Left ventricle myocardium inferior (tissue), 1 donor: ENCODE data around the gene PTPRCAP. TPM values are rescaled to one million over a fixed set of nuclear protein-coding genes. Genes with fewer than 3 reads are reported as not detected.
"Not testable (repeated sequence)": the region's sequence is repeated elsewhere in the genome, so short reads cannot be mapped to it uniquely, and the experiment has no call there.

Experiments used
- DNase-seq: peaks from one replicate; pipeline ENCODE4 v3.0.0-alpha.2; 2020
- H3K27ac ChIP-seq: fragments of 200-600 bp; replicated peaks from 2 replicates; pipeline ENCODE4 v1.8.0; 2021
- H3K27me3 ChIP-seq: fragments of 200-600 bp; 2 replicates; pipeline ENCODE4 v1.8.0; 2021; ENCODE audit warnings: low read depth
- H3K36me3 ChIP-seq: fragments of 200-600 bp; 2 replicates; pipeline ENCODE4 v1.8.0; 2021
- H3K4me1 ChIP-seq: fragments of 200-600 bp; 2 replicates; pipeline ENCODE4 v1.8.0; 2021
- H3K4me3 ChIP-seq: fragments of 200-600 bp; 2 replicates; pipeline ENCODE4 v1.8.0; 2021; ENCODE audit warnings: mild to moderate bottlenecking, moderate library complexity
- H3K9me3 ChIP-seq: fragments of 200-600 bp; replicated peaks from 2 replicates; pipeline ENCODE4 v1.8.0; 2021
- CTCF ChIP-seq: fragments of 200-600 bp; IDR thresholded peaks from 2 replicates; pipeline ENCODE4 v1.8.0; 2021; ENCODE audit warnings: antibody characterized with exemption, mild to moderate bottlenecking, borderline replicate concordance
- intact Hi-C: fragments of 100-400 bp; cut with micrococcal nuclease; formaldehyde crosslinking; loops from one replicate; pipeline ENCODE4 v1.11.0; 2022
- total RNA-seq: library from RNA; stranded (reverse); fragmentation: NEBNext Ultra II Directional; extraction: Animal tissue kit (Norgen Biotek cat#: 25700); gene quantifications from one replicate; pipeline ENCODE4 v1.2.1, GENCODE V29; 2021
- donor health status: DM: no; HTN: yes; CAD: no; lungs with severe emphysema.

Gene PTPRCAP
- total RNA-seq, 1 donor from 2014 or later: 0.60 TPM

- intact Hi-C loops: no loop called here
- TF ChIP-seq CTCF: peak; percentile 51
- DNase-seq: peak; percentile 96
- H3K27ac ChIP-seq: peak within 1 kb of the TSS; percentile 85
- H3K36me3 ChIP-seq: peaks cover 11% of the 10 kb centered on the region
- H3K27me3 ChIP-seq: peaks cover 4% of the 10 kb centered on the region
- H3K4me3 ChIP-seq: peak within 1 kb of the TSS; percentile 68
- H3K9me3 ChIP-seq: no peaks in the 10 kb centered on the region
- peaks cover 38% of the 10 kb centered on the region for H3K4me1 ChIP-seq
These were observed 45.6 kb upstream of the PTPRCAP start, which contains the start of gene AIP for GRCh38 chr11:67482827-67483798. Gene AIP (plus strand): TSS chr11:67483026. CDS start chr11:67483159, 133 bp downstream.

GRCh38 chr11:67482275-67482826, 44.9 kb upstream of the PTPRCAP start:
- Histone ChIP-seq H3K27me3 (peaks cover 4% of the 10 kb centered on the region), H3K9me3 (no peaks in the 10 kb centered on the region), H3K4me1 (peaks cover 38% of the 10 kb centered on the region), H3K36me3 (peaks cover 4% of the 10 kb centered on the region), H3K27ac (peak overlapping the region; percentile 85), H3K4me3 (peak overlapping the region; percentile 68)
- no peak for TF ChIP-seq CTCF
- no peak for DNase-seq
- intact Hi-C loops: no loop called here

- H3K9me3 ChIP-seq, H3K27me3 ChIP-seq, H3K27ac ChIP-seq, intact Hi-C loops, H3K36me3 ChIP-seq, H3K4me3 ChIP-seq, H3K4me1 ChIP-seq, DNase-seq: not testable (repeated sequence)
These were observed 40.0 kb upstream of the PTPRCAP start for GRCh38 chr11:67477344-67478050.

- intact Hi-C loops, H3K4me3 ChIP-seq, H3K4me1 ChIP-seq, H3K27ac ChIP-seq, DNase-seq, H3K27me3 ChIP-seq, H3K9me3 ChIP-seq, H3K36me3 ChIP-seq: not testable (repeated sequence)
These were observed 39.2 kb upstream of the PTPRCAP start for GRCh38 chr11:67476692-67477091.

- Histone ChIP-seq H3K36me3 (no peaks in the 10 kb centered on the region), H3K4me3 (no peak overlapping the region), H3K9me3 (no peaks in the 10 kb centered on the region), H3K27me3 (no peaks in the 10 kb centered on the region), H3K27ac (no peak overlapping the region), H3K4me1 (peaks cover 19% of the 10 kb centered on the region)
- TF ChIP-seq CTCF: no peak
- intact Hi-C loops: no loop called here
- no peak for DNase-seq
These were observed 35.4 kb upstream of the PTPRCAP start for GRCh38 chr11:67472882-67473281.

GRCh38 chr11:67470337-67471002, 33.0 kb upstream of the PTPRCAP start:
- Histone ChIP-seq H3K27me3 (no peaks in the 10 kb centered on the region), H3K36me3 (no peaks in the 10 kb centered on the region), H3K9me3 (no peaks in the 10 kb centered on the region), H3K4me3 (no peak overlapping the region), H3K4me1 (peaks cover 29% of the 10 kb centered on the region), H3K27ac (no peak overlapping the region)
- no peak for TF ChIP-seq CTCF
- intact Hi-C loops: no loop called here
- DNase-seq: no peak
